CD4-positive, alpha-beta T cell treated with Interleukin-10 for 1 hour (primary cell): ENCODE data around the gene NCKAP5.

Experiments
- DNase-seq: peaks from one replicate; pipeline ENCODE4 v3.0.0-alpha.2; 2020

NCKAP5 gene

GRCh38 chr2:133573491-133574162 is 5.4 kb upstream of the NCKAP5 start:
- DNase-seq = no peak

GRCh38 chr2:133571249-133571648 is 3.0 kb upstream of the NCKAP5 start:
- no peak for DNase-seq

- DNase-seq = no peak
Measured at GRCh38 chr2:133570542-133570941, 2.3 kb upstream of the NCKAP5 start.

GRCh38 chr2:133569286-133569830 is 1.1 kb upstream of the NCKAP5 start:
- no peak for DNase-seq

- no peak for DNase-seq
Measured at GRCh38 chr2:133568598-133568997, 335 bp upstream of the NCKAP5 start.

- DNase-seq = no peak
Measured at GRCh38 chr2:133562558-133562957, 5.7 kb downstream of the NCKAP5 start.

GRCh38 chr2:133561045-133561852 is 7.0 kb downstream of the NCKAP5 start:
- DNase-seq = no peak

- no peak for DNase-seq
Measured at GRCh38 chr2:133557614-133558013, 10.6 kb downstream of the NCKAP5 start.

GRCh38 chr2:133553838-133554408 is 14.3 kb downstream of the NCKAP5 start:
- no peak for DNase-seq

- DNase-seq = no peak
Measured at GRCh38 chr2:133553251-133553650, 15.0 kb downstream of the NCKAP5 start.

GRCh38 chr2:133552821-133553220 is 15.4 kb downstream of the NCKAP5 start:
- DNase-seq = no peak

GRCh38 chr2:133541797-133542196 is 26.5 kb downstream of the NCKAP5 start:
- no peak for DNase-seq

- no peak for DNase-seq
Measured at GRCh38 chr2:133541376-133541775, 26.9 kb downstream of the NCKAP5 start.

- DNase-seq = no peak
Measured at GRCh38 chr2:133532919-133533318, 35.3 kb downstream of the NCKAP5 start.

GRCh38 chr2:133531382-133531781 is 36.9 kb downstream of the NCKAP5 start:
- no peak for DNase-seq

GRCh38 chr2:133530645-133531044 is 37.6 kb downstream of the NCKAP5 start:
- DNase-seq = no peak

GRCh38 chr2:133526530-133527300 is 41.5 kb downstream of the NCKAP5 start:
- DNase-seq = no peak

- no peak for DNase-seq
Measured at GRCh38 chr2:133525613-133526529, 42.4 kb downstream of the NCKAP5 start.

- no peak for DNase-seq
Measured at GRCh38 chr2:133525090-133525489, 43.2 kb downstream of the NCKAP5 start.

- no peak for DNase-seq
Measured at GRCh38 chr2:133523406-133523805, 44.9 kb downstream of the NCKAP5 start.

GRCh38 chr2:133522204-133522603 is 46.1 kb downstream of the NCKAP5 start:
- DNase-seq = no peak
